Activated naive CD8-positive, alpha-beta T cell treated with anti-CD3 and anti-CD28 coated beads, Interleukin-2, amount 10 ng/mL, durations not matched to agents 7 days and 5 days (primary cell): ENCODE results near the gene UNC80. TPM values are rescaled to one million over a fixed set of nuclear protein-coding genes. Genes with fewer than 3 reads are reported as not detected.

ENCODE experiments used
- ATAC-seq: fragments of 150-1000 bp; cut with Tn5 transposase; one replicate; pipeline ENCODE4 v1.10.0; 2021; ENCODE audit warnings: low read depth, moderate library complexity
- POLR2A ChIA-PET: fragments of 350-600 bp; sonication (Branson Sonifier 250); formaldehyde crosslinking; loops from one replicate; lab custom pipeline; 2021; ENCODE audit warnings: antibody characterized with exemption; lab: Charles Lee
- DNase-seq: peaks from one replicate; pipeline ENCODE4 v3.0.0; 2021
- H3K27ac Mint-ChIP-seq: one replicate; pipeline ENCODE4 v1.8.0; 2022; ENCODE audit warnings: mild to moderate bottlenecking, mixed read lengths
- H3K27me3 Mint-ChIP-seq: one replicate; pipeline ENCODE4 v1.8.0; 2022; ENCODE audit warnings: mild to moderate bottlenecking, moderate library complexity, mixed read lengths
- H3K36me3 Mint-ChIP-seq: one replicate; pipeline ENCODE4 v1.8.0; 2021; ENCODE audit warnings: mild to moderate bottlenecking, mixed read lengths
- H3K4me1 Mint-ChIP-seq: one replicate; pipeline ENCODE4 v1.8.0; 2021; ENCODE audit warnings: mixed read lengths
- H3K4me3 Mint-ChIP-seq: one replicate; pipeline ENCODE4 v1.8.0; 2022; ENCODE audit warnings: mild to moderate bottlenecking, moderate library complexity, mixed read lengths
- H3K9me3 Mint-ChIP-seq: one replicate; pipeline ENCODE4 v1.8.0; 2021; ENCODE audit warnings: mixed read lengths
- total RNA-seq, 2 experiments: library from RNA; stranded (reverse); gene quantifications; one replicate each; pipeline ENCODE4 v1.2.3, GENCODE V29; 2021

The UNC80 gene
- total RNA-seq, 2 experiments from 2014 or later: not detected

- Mint-ChIP-seq H3K27ac (peak within 1 kb of the TSS; percentile 92), H3K4me3 (peak within 1 kb of the TSS; percentile 98), H3K27me3 (no peaks in the 10 kb centered on the region), H3K36me3 (peaks cover 11% of the 10 kb centered on the region), H3K4me1 (peaks cover 50% of the 10 kb centered on the region), H3K9me3 (peaks cover 2% of the 10 kb centered on the region)
- POLR2A ChIA-PET: interaction anchor here (0.9 kb wide), 1 partner anchor 168 kb away, joined by 6 read pairs; the partner anchor contains the start of gene KANSL1L
- ATAC-seq (peak; percentile 94), DNase-seq (peak; percentile 98)
Measured at GRCh38 chr2:210002158-210003157, 230.8 kb downstream of the UNC80 start, which contains the start of gene RPE. Gene RPE (plus strand): TSS chr2:210002638. CDS start chr2:210002662, 24 bp downstream.

GRCh38 chr2:210003359-210003758, 231.7 kb downstream of the UNC80 start:
- peak overlapping the region; percentile 98 for H3K4me3 Mint-ChIP-seq
- peak overlapping the region; percentile 92 for H3K27ac Mint-ChIP-seq
- POLR2A ChIA-PET: no interaction called here
- no peaks in the 10 kb centered on the region for H3K27me3 Mint-ChIP-seq
- H3K36me3 Mint-ChIP-seq: peaks cover 17% of the 10 kb centered on the region
- no peak for DNase-seq
- H3K4me1 Mint-ChIP-seq: peaks cover 53% of the 10 kb centered on the region
- H3K9me3 Mint-ChIP-seq: peaks cover 2% of the 10 kb centered on the region
- ATAC-seq: no peak

DNA sequence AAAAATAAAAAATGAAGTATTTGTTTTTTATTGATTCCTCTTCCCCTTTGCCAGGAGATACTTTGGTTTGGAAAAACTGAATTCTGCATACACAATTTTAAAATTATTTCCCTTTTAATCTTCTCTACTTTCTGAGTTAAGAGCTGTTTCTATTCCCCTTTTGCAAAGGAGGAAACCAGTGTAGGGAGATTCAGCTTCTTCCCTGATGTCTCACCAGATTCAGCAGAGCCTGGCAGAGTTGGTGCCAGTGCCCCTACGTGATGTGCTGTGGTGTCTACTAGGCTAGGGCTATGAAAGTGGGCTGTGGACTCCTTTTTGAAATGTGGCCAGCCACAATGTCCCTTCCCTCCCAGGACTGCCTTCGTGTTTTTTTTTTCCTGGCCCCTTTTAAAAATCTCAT, 233.2 kb downstream of the UNC80 start:
- H3K4me1 Mint-ChIP-seq: peaks cover 51% of the 10 kb centered on the region
- H3K27me3 Mint-ChIP-seq: no peaks in the 10 kb centered on the region
- ATAC-seq (no peak), DNase-seq (no peak)
- peaks cover 2% of the 10 kb centered on the region for H3K9me3 Mint-ChIP-seq
- peak overlapping the region; percentile 42 for H3K4me3 Mint-ChIP-seq
- peaks cover 23% of the 10 kb centered on the region for H3K36me3 Mint-ChIP-seq
- POLR2A ChIA-PET: no interaction called here
- no peak overlapping the region for H3K27ac Mint-ChIP-seq

- POLR2A ChIA-PET: no interaction called here
- no peak overlapping the region for H3K27ac Mint-ChIP-seq
- no peaks in the 10 kb centered on the region for H3K9me3 Mint-ChIP-seq
- no peak overlapping the region for H3K4me3 Mint-ChIP-seq
- peaks cover 36% of the 10 kb centered on the region for H3K36me3 Mint-ChIP-seq
- peaks cover 45% of the 10 kb centered on the region for H3K4me1 Mint-ChIP-seq
- DNase-seq (no peak), ATAC-seq (no peak)
- H3K27me3 Mint-ChIP-seq: no peaks in the 10 kb centered on the region
Measured at GRCh38 chr2:210007895-210008294, 236.3 kb downstream of the UNC80 start.

GRCh38 chr2:210009126-210009525, 237.5 kb downstream of the UNC80 start:
- Mint-ChIP-seq H3K4me1 (peaks cover 36% of the 10 kb centered on the region), H3K4me3 (no peak overlapping the region), H3K27me3 (no peaks in the 10 kb centered on the region), H3K36me3 (peaks cover 36% of the 10 kb centered on the region), H3K27ac (no peak overlapping the region), H3K9me3 (no peaks in the 10 kb centered on the region)
- DNase-seq: no peak
- POLR2A ChIA-PET: no interaction called here
- no peak for ATAC-seq

GRCh38 chr2:210009896-210010295, 238.3 kb downstream of the UNC80 start:
- POLR2A ChIA-PET: no interaction called here
- Mint-ChIP-seq H3K9me3 (no peaks in the 10 kb centered on the region), H3K27ac (no peak overlapping the region), H3K36me3 (peaks cover 37% of the 10 kb centered on the region), H3K27me3 (no peaks in the 10 kb centered on the region), H3K4me1 (peaks cover 30% of the 10 kb centered on the region), H3K4me3 (no peak overlapping the region)
- ATAC-seq (no peak), DNase-seq (no peak)

GRCh38 chr2:210020138-210020537, 248.5 kb downstream of the UNC80 start:
- Mint-ChIP-seq H3K4me1 (peaks cover 2% of the 10 kb centered on the region), H3K27me3 (no peaks in the 10 kb centered on the region), H3K4me3 (no peak overlapping the region), H3K9me3 (no peaks in the 10 kb centered on the region), H3K27ac (no peak overlapping the region), H3K36me3 (peaks cover 30% of the 10 kb centered on the region)
- DNase-seq (no peak), ATAC-seq (no peak)
- POLR2A ChIA-PET: no interaction called here

DNA sequence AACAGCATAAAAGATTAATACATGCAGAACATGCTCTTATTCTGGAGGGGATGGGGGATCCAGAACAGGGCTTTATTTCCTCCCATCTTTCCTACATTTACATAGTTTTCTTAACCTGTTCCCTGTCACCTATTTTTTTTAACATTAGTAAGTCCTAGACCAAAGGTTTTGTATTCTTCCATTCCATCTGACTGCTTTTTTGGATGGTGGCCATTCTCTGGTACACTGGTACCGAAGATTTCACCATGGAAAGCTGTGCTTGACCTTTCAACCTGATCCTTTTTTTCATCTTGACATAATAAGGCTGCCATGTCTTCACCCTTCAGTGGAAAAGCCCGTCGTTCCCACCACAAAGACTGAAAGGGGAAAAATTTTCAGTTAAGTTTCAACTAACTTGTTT, 251.2 kb downstream of the UNC80 start:
- Mint-ChIP-seq H3K27ac (no peak overlapping the region), H3K4me1 (no peaks in the 10 kb centered on the region), H3K36me3 (peaks cover 31% of the 10 kb centered on the region), H3K9me3 (no peaks in the 10 kb centered on the region), H3K4me3 (no peak overlapping the region), H3K27me3 (no peaks in the 10 kb centered on the region)
- no peak for DNase-seq
- POLR2A ChIA-PET: no interaction called here
- no peak for ATAC-seq

- POLR2A ChIA-PET: no interaction called here
- Mint-ChIP-seq H3K27ac (no peak overlapping the region), H3K4me3 (no peak overlapping the region), H3K36me3 (peaks cover 31% of the 10 kb centered on the region), H3K4me1 (no peaks in the 10 kb centered on the region), H3K9me3 (no peaks in the 10 kb centered on the region), H3K27me3 (no peaks in the 10 kb centered on the region)
- ATAC-seq (no peak), DNase-seq (no peak)
Measured at GRCh38 chr2:210027608-210028007, 256.0 kb downstream of the UNC80 start.

DNA sequence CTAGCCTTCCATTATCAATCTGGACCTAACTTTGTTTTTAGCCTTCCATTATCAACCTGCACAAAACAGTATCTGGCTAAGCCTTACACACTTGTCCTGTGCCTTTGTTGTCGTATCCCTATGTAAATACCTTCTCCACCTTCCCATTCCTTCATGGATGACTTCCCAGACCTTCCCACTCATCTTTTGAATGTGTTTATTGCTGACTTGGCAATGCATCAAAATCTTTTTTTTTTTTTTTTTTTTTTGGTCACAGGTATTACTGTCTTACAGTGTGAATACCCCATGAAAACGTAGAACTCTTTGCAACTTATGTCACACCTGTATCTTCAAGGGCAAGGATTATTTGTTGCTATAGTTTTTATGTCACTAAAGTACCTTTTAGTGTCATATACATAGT, 256.5 kb downstream of the UNC80 start:
- Mint-ChIP-seq H3K27ac (no peak overlapping the region), H3K9me3 (no peaks in the 10 kb centered on the region), H3K4me1 (no peaks in the 10 kb centered on the region), H3K27me3 (no peaks in the 10 kb centered on the region), H3K36me3 (peaks cover 29% of the 10 kb centered on the region), H3K4me3 (no peak overlapping the region)
- no peak for ATAC-seq
- no peak for DNase-seq
- POLR2A ChIA-PET: no interaction called here

GRCh38 chr2:210034087-210034683, 262.6 kb downstream of the UNC80 start:
- DNase-seq (no peak), ATAC-seq (no peak)
- POLR2A ChIA-PET: no interaction called here
- Mint-ChIP-seq H3K4me1 (no peaks in the 10 kb centered on the region), H3K9me3 (no peaks in the 10 kb centered on the region), H3K36me3 (peaks cover 19% of the 10 kb centered on the region), H3K4me3 (no peak overlapping the region), H3K27me3 (no peaks in the 10 kb centered on the region), H3K27ac (no peak overlapping the region)

DNA sequence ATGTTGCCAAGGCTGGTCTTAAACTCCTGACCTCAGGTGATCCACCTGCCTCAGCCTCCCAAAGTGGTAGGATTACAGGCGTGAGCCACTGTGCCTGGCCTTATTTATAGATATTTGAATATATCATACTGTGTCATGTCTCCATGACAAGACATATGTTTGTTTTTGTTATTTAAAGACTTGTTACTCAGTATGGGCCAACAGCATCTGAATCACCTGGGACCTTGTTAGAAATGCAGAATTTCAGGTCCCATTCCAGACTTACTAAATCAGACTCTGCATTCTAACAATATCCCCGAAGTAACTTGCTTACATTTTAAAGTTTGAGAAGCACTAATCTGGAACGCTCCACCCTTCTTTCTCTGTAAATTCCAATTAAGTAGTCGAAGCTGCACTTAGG, 264.0 kb downstream of the UNC80 start:
- Mint-ChIP-seq H3K4me1 (no peaks in the 10 kb centered on the region), H3K9me3 (no peaks in the 10 kb centered on the region), H3K27ac (peak overlapping the region; percentile 25), H3K27me3 (no peaks in the 10 kb centered on the region), H3K4me3 (no peak overlapping the region), H3K36me3 (peaks cover 17% of the 10 kb centered on the region)
- ATAC-seq (no peak), DNase-seq (no peak)
- POLR2A ChIA-PET: no interaction called here

- POLR2A ChIA-PET: no interaction called here
- no peaks in the 10 kb centered on the region for H3K27me3 Mint-ChIP-seq
- H3K9me3 Mint-ChIP-seq: no peaks in the 10 kb centered on the region
- H3K4me3 Mint-ChIP-seq: no peak overlapping the region
- DNase-seq: no peak
- H3K4me1 Mint-ChIP-seq: no peaks in the 10 kb centered on the region
- no peak overlapping the region for H3K27ac Mint-ChIP-seq
- H3K36me3 Mint-ChIP-seq: peaks cover 9% of the 10 kb centered on the region
- ATAC-seq: no peak
Measured at GRCh38 chr2:210038078-210038477, 266.4 kb downstream of the UNC80 start.
